ENCODE measurements around the gene HOXA11.

The HOXA11 gene

GRCh38 chr7:27133409-27134231, 51.4 kb downstream of the HOXA11 start:
- DNase-seq (ENCODE audit: low read depth in 2 of 2) = no peak

GRCh38 chr7:27132978-27133377, 52.1 kb downstream of the HOXA11 start:
- DNase-seq (ENCODE audit: low read depth in 2 of 2) = no peak

GRCh38 chr7:27132214-27132613, 52.8 kb downstream of the HOXA11 start:
- DNase-seq (ENCODE audit: low read depth in 2 of 2) = no peak

- DNase-seq (ENCODE audit: low read depth in 2 of 2) = no peak
These were observed 53.6 kb downstream of the HOXA11 start for GRCh38 chr7:27131390-27131819.
